HepG2 (cell line): ENCODE results near the gene REPIN1. TPM values are rescaled to one million over a fixed set of nuclear protein-coding genes. Genes with fewer than 3 reads are reported as not detected.
A peak's percentile ranks its signal among the peaks of the same experiment; 100 is the strongest.

Experiments used
- ATAC-seq: fragments of 200-7000 bp; cut with Tn5 transposase; 3 replicates; pipeline ENCODE4 v1.9.1; 2020; ENCODE audit warnings: mild to moderate bottlenecking, moderate library complexity
- BruUV-seq: library from RNA; stranded (reverse); fragments of 400-500 nt; replicated peaks from 2 replicates; lab custom pipeline; 2021; lab: Mats Ljungman, UMichigan
- CTCF ChIA-PET: fragments of 300-600 bp; formaldehyde crosslinking; extraction: SDS; loops from one replicate; lab custom pipeline; 2021; ENCODE audit warnings: low total read pairs, inconsistent platforms, low intra/inter-chr PET ratio; lab: Yijun Ruan, JAX
- POLR2A ChIA-PET: fragments of 350-600 bp; sonication (Branson Sonifier 250); formaldehyde crosslinking; loops from one replicate; lab custom pipeline; 2020; ENCODE audit warnings: antibody characterized with exemption, inconsistent platforms; lab: Yijun Ruan, JAX
- DNase-seq: peaks from one replicate; pipeline ENCODE4 v3.0.0-alpha.2; 2015; ENCODE audit warnings: low spot score
- FAIRE-seq: peaks from 3 replicates; lab custom pipeline; 2011; peaks lifted over from hg19 to GRCh38; lab: Jason Lieb, UNC
- H2AFZ ChIP-seq: one replicate; pipeline ENCODE4 v1.6.1; 2011; ENCODE audit warnings: low read length, inconsistent platforms
- H3K27ac ChIP-seq: fragments of 300-600 bp; 3 replicates; pipeline ENCODE4 v1.8.0; 2011; ENCODE audit warnings: mixed run types, mild to moderate bottlenecking, mixed read lengths, low read length, inconsistent platforms; ENCODE audit not compliant: insufficient read depth; ENCODE audit errors: extremely low read length
- H3K27me3 ChIP-seq, 2 experiments: fragments of 200-600 bp in 1 of 2; 2 replicates in 1 of 2; 3 replicates in 1 of 2; pipeline versions ENCODE4 v1.6.0 to v1.8.0; 2011; ENCODE audit warnings: low read length in 2 of 2, mild to moderate bottlenecking in 2 of 2, moderate library complexity in 2 of 2, inconsistent platforms in 1 of 2; ENCODE audit not compliant: insufficient read depth in 2 of 2, control insufficient read depth in 1 of 2
- H3K36me3 ChIP-seq, 2 experiments: fragments of 200-600 bp in 1 of 2; replicated peaks in 1 of 2; 2 replicates in 1 of 2; 3 replicates in 1 of 2; pipeline versions ENCODE4 v1.5.1 to v1.8.0; 2011; ENCODE audit warnings: low read length in 2 of 2, inconsistent platforms in 1 of 2; ENCODE audit not compliant: insufficient read depth in 2 of 2, control insufficient read depth in 1 of 2
- H3K4me1 ChIP-seq: 2 replicates; pipeline ENCODE4 v1.5.1; 2012; ENCODE audit warnings: low read length, inconsistent platforms; ENCODE audit not compliant: insufficient read depth
- H3K4me2 ChIP-seq: 2 replicates; pipeline ENCODE4 v1.6.0; 2011; ENCODE audit warnings: low read depth, low read length, inconsistent platforms
- H3K4me3 ChIP-seq, 3 experiments: fragments of 200-600 bp in 1 of 3; sonication (generic), shearing (Covaris generic) in 1 of 3; replicated peaks in 1 of 3; 2 replicates each; pipeline ENCODE4 v1.5.1; 2011 to 2016; ENCODE audit warnings: low read length in 3 of 3, inconsistent platforms in 2 of 3, low read depth in 2 of 3, mild to moderate bottlenecking in 2 of 3, control low read depth in 1 of 3, mixed read lengths in 1 of 3; ENCODE audit not compliant: insufficient read depth in 1 of 3
- H3K79me2 ChIP-seq: one replicate; pipeline ENCODE4 v1.6.1; 2011; ENCODE audit warnings: low read length, inconsistent platforms; ENCODE audit not compliant: insufficient read depth
- H3K9ac ChIP-seq: 2 replicates; pipeline ENCODE4 v1.6.0; 2011; ENCODE audit warnings: mild to moderate bottlenecking, low read depth, low read length, inconsistent platforms; ENCODE audit not compliant: insufficient read depth
- H3K9me3 ChIP-seq: 2 replicates; pipeline ENCODE4 v1.5.1; 2012; ENCODE audit warnings: mild to moderate bottlenecking, low read length
- H4K20me1 ChIP-seq: 2 replicates; pipeline ENCODE4 v1.6.0; 2011; ENCODE audit warnings: inconsistent platforms, mild to moderate bottlenecking, low read length, moderate library complexity; ENCODE audit not compliant: insufficient read depth
- AGO2 ChIP-seq: fragments of 200-400 bp; formaldehyde crosslinking; optimal IDR thresholded peaks from 2 replicates; pipeline ENCODE3; 2017; ENCODE audit warnings: mild to moderate bottlenecking, low read depth, low read length, moderate library complexity
- KMT2B ChIP-seq: IDR thresholded peaks from 2 replicates; pipeline ENCODE4 v1.6.1; 2016; ENCODE audit warnings: missing genetic modification reagents, missing compliant biosample characterization
- POLR2A ChIP-seq, 2 experiments: IDR thresholded peaks; 2 replicates each; pipeline ENCODE4 v1.6.1; 2011; ENCODE audit warnings: low read depth in 2 of 2, low read length in 2 of 2, mild to moderate bottlenecking in 1 of 2, moderate library complexity in 1 of 2; ENCODE audit not compliant: insufficient read depth in 1 of 2
- POLR2G ChIP-seq: fragments of 200-400 bp; formaldehyde crosslinking; IDR thresholded peaks from 2 replicates; pipeline ENCODE4 v1.6.1; 2018; ENCODE audit warnings: mild to moderate bottlenecking, low read depth, low read length, moderate library complexity
- RBFOX2 ChIP-seq: fragments of 200-400 bp; formaldehyde crosslinking; IDR thresholded peaks from 2 replicates; pipeline ENCODE4 v1.6.1; 2017; ENCODE audit warnings: low read depth, mild to moderate bottlenecking, low read length
- ZMYM4 ChIP-seq: sonication (generic); formaldehyde crosslinking; IDR thresholded peaks from 2 replicates; pipeline ENCODE4 v1.8.1; 2023; ENCODE audit warnings: mild to moderate bottlenecking, missing genetic modification reagents
- WGBS: methylation state at CpG from one replicate; pipeline ENCODE4 v1.1.6; 2017; ENCODE audit warnings: low lambda C conversion rate; 5-methylcytosine and 5-hydroxymethylcytosine counted together
- in situ Hi-C: cut with HindIII; loops from 2 replicates; pipeline ENCODE4 v1.10.0; 2017; ENCODE audit warnings: low pct_unique_long_range_greater_than_20kb; ENCODE audit not compliant: extremely low pct_ligation_motif_present
- intact Hi-C: fragments of 100-400 bp; cut with micrococcal nuclease; formaldehyde crosslinking; loops from one replicate; pipeline ENCODE4 v1.10.0; 2022; ENCODE audit not compliant: unreplicated experiment
- polyA plus RNA-seq, 8 experiments: library from polyadenylated mRNA; depleted of rRNA in 3 of 8; stranded (reverse) in 7 of 8; unstranded in 1 of 8; fragments of >200 nt; fragmentation: Illumina TruSeq in 4 of 8; extraction: Trizol in 4 of 8; gene quantifications; 2 replicates each; pipeline versions ENCODE4 v1.2.1 to v1.2.3, GENCODE V29; 2011 to 2016; ENCODE audit warnings: low read depth in 4 of 8, missing spikeins in 1 of 8, mixed read lengths in 1 of 8; ENCODE audit not compliant: insufficient read depth in 1 of 8
- total RNA-seq, 5 experiments: library from RNA; depleted of rRNA; stranded (reverse); fragments of >200 nt; fragmentation: Illumina TruSeq; extraction: Trizol; gene quantifications; 2 replicates each; pipeline ENCODE4 v1.2.3, GENCODE V29; 2016; ENCODE audit warnings: low read depth in 1 of 5

REPIN1 gene
- total and polyA plus RNA-seq, 2 of the 13 experiments (the other 11 are each of a cell fraction or from before 2014, with no cell fraction given), result 69.9 to 108 TPM

DNA sequence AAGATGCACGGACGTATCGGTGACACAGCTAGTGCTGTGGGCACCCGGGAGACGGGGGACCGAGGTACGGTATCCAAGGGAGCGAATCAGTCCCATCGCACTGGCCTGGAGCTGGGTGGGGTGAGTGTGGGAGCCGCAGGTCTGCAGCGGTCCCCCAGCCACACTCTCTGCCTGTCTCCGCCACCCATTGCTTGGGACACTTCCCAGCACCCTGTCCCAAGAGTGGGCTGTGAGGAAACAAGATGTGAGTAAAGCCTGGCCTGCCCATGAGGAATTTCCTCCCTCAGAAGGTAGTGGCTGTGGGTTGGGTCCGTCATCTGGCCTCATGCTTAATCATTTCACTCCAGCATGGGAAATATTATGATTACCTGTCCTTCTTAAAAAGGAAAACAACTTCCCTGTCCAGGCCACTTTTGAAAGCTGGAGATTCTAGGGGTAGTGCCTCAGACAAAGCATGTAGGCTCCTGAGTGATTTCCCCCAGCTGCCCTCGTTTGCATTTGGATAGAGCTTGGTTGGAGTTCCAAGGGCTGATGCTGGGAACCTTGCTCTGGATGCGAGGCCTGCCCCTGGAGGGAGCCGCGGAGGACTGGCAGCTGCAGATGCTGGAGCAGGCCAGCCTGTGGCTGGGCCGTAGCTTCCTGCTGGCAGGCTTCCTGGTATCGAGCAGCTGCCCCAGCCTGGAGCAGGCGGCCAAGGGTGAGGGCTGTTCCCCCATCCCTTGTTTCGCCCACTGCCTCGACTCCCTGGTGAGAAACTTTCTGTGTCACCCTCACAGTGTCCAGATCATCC, 39.1 kb upstream of the REPIN1 start:
- no peak overlapping the region for H3K4me2 ChIP-seq
- H3K9me3 ChIP-seq, result no peaks in the 10 kb centered on the region
- 0 out of 2 replicates have a peak, but pooled peaks cover 2% of the 10 kb centered on the region for H4K20me1 ChIP-seq
- no peak overlapping the region for H2AFZ ChIP-seq
- no peak overlapping the region for H3K9ac ChIP-seq
- H3K79me2 ChIP-seq, result peaks cover 30% of the 10 kb centered on the region
- in situ Hi-C loops (no loop called here), intact Hi-C loops (no loop called here)
- ChIA-PET POLR2A (interaction anchor here (1.1 to 1.6 kb wide), 2 partner anchors 11 to 14 kb away, joined by 3 to 5 read pairs; no protein-coding TSS in a partner anchor), CTCF (no interaction called here)
- WGBS, result 97% methylated on average over 16 of the region's 22 CpGs
- H3K27ac ChIP-seq, result no peak overlapping the region
- ATAC-seq (no peak), DNase-seq (no peak), FAIRE-seq (no peak)
- no peak overlapping the region for H3K4me3 ChIP-seq
- TF ChIP-seq POLR2A (IDR thresholded peaks at IDR 0.05; ENCODE audit: insufficient read depth in 1 of 2, low read depth in 2 of 2, low read length in 2 of 2) (0 out of 4 replicates have a peak, but pooled peaks of 1 of the 2 experiments have one; percentile 23), POLR2G (peak; percentile 39), RBFOX2 (peak; percentile 64), KMT2B (CRISPR knock-in tag) (no peak)
- H3K36me3 ChIP-seq, result peaks cover 27 to 72% of the 10 kb centered on the region in 2 experiments
- no TSS peak for BruUV-seq
- H3K4me1 ChIP-seq, result peaks cover 24% of the 10 kb centered on the region
- no peaks in the 10 kb centered on the region for H3K27me3 ChIP-seq

DNA sequence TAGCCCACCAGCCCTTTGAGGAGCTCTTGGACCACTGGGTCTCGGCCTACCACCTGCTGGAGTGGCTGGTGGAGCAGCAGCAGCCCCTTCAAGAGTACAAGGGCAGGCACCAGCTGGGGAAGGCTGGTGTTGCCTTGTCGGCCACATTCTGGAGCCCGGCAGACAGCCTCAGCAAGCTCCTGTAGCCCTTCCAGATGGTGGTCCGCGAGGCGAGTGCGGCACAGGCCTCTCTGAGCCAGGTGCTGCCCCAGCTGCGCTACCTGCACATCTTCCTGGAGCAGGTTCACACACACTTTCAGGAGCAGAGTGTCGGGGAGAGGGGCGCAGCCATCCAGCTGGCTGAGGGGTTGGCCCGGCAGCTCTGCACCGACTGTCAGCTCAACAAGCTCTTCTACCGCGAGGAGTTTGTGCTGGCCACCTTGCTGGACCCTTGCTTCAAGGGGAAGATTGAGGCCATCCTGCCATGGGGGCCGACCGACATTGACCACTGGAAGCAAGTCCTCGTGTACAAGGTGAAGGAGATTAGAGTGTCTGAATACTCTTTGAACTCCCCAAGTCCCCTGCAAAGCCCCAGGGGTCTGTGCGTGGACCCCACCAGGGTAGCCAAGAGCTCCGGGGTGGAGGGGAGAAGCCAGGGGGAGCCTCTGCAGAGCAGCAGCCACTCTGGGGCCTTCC, 38.3 kb upstream of the REPIN1 start:
- no peak overlapping the region for H3K9ac ChIP-seq

More for the DNA sequence above, 38.3 kb upstream of the REPIN1 start:
- ATAC-seq, result no peak
- intact Hi-C loops (no loop called here), in situ Hi-C loops (no loop called here)
- Histone ChIP-seq H3K4me1 (peaks cover 15% of the 10 kb centered on the region), H3K9me3 (no peaks in the 10 kb centered on the region), H2AFZ (no peak overlapping the region), H3K79me2 (peaks cover 22% of the 10 kb centered on the region), H3K4me3 (no peak overlapping the region), H3K4me2 (no peak overlapping the region), H3K36me3 (peaks cover 27 to 69% of the 10 kb centered on the region in 2 experiments), H3K27me3 (no peaks in the 10 kb centered on the region), H3K27ac (no peak overlapping the region), H4K20me1 (0 out of 2 replicates have a peak, but pooled peaks cover 2% of the 10 kb centered on the region)
- BruUV-seq, result no TSS peak
- ChIA-PET CTCF (no interaction called here), POLR2A (interaction anchor here (0.7 to 1.6 kb wide), 3 partner anchors 10 to 25 kb away, joined by 3 to 5 read pairs (median 5); no protein-coding TSS in a partner anchor)
- FAIRE-seq, result no peak
- DNase-seq, result no peak
- WGBS, result 97% methylated on average over 13 of the region's 19 CpGs
- TF ChIP-seq AGO2 (peak; percentile 92), ZMYM4 (CRISPR knock-in tag) (no peak), RBFOX2 (peak; percentile 60; the same call in 1 of the 2 replicates)
